ENCODE measurements around the gene SLC12A7. TPM values are rescaled to one million over a fixed set of nuclear protein-coding genes. Genes with fewer than 3 reads are reported as not detected.

Gene SLC12A7
- total RNA-seq, 1 donor from 2014 or later: 4.9 TPM

- H3K36me3 Mint-ChIP-seq (ENCODE audit: low read depth): peaks cover 1% of the 10 kb centered on the region
- no peak overlapping the region for H3K27ac Mint-ChIP-seq (ENCODE audit: unreplicated experiment)
- no peak overlapping the region for H3K4me3 Mint-ChIP-seq (ENCODE audit: unreplicated experiment)
- no peak for TF ChIP-seq CTCF (IDR thresholded peaks at IDR 0.05)
- H3K9me3 Mint-ChIP-seq (ENCODE audit: low read depth): no peaks in the 10 kb centered on the region
- DNase-seq (ENCODE audit: low spot score): no peak
- H3K27me3 Mint-ChIP-seq (ENCODE audit: low read depth): peaks cover 3% of the 10 kb centered on the region
- H3K4me1 Mint-ChIP-seq (ENCODE audit: low read depth): no peaks in the 10 kb centered on the region
These were observed 35.9 kb downstream of the SLC12A7 start for GRCh38 chr5:1075931-1076330.

- Mint-ChIP-seq H3K27me3 (ENCODE audit: low read depth) (no peaks in the 10 kb centered on the region), H3K4me1 (ENCODE audit: low read depth) (no peaks in the 10 kb centered on the region), H3K9me3 (ENCODE audit: low read depth) (no peaks in the 10 kb centered on the region), H3K27ac (ENCODE audit: unreplicated experiment) (no peak overlapping the region), H3K4me3 (ENCODE audit: unreplicated experiment) (no peak overlapping the region), H3K36me3 (ENCODE audit: low read depth) (peaks cover 1% of the 10 kb centered on the region)
- TF ChIP-seq CTCF (IDR thresholded peaks at IDR 0.05): no peak
- DNase-seq (ENCODE audit: low spot score): no peak
These were observed 36.3 kb downstream of the SLC12A7 start for GRCh38 chr5:1075555-1075881.

- no peaks in the 10 kb centered on the region for H3K9me3 Mint-ChIP-seq (ENCODE audit: low read depth)
- peaks cover 1% of the 10 kb centered on the region for H3K36me3 Mint-ChIP-seq (ENCODE audit: low read depth)
- no peaks in the 10 kb centered on the region for H3K4me1 Mint-ChIP-seq (ENCODE audit: low read depth)
- no peak for TF ChIP-seq CTCF (IDR thresholded peaks at IDR 0.05)
- no peak overlapping the region for H3K27ac Mint-ChIP-seq (ENCODE audit: unreplicated experiment)
- no peak overlapping the region for H3K4me3 Mint-ChIP-seq (ENCODE audit: unreplicated experiment)
- no peak for DNase-seq (ENCODE audit: low spot score)
- no peaks in the 10 kb centered on the region for H3K27me3 Mint-ChIP-seq (ENCODE audit: low read depth)
These were observed 36.9 kb downstream of the SLC12A7 start for GRCh38 chr5:1074816-1075554.

- Mint-ChIP-seq H3K4me3 (ENCODE audit: unreplicated experiment) (no peak overlapping the region), H3K4me1 (ENCODE audit: low read depth) (no peaks in the 10 kb centered on the region), H3K27me3 (ENCODE audit: low read depth) (no peaks in the 10 kb centered on the region), H3K9me3 (ENCODE audit: low read depth) (no peaks in the 10 kb centered on the region), H3K27ac (ENCODE audit: unreplicated experiment) (no peak overlapping the region), H3K36me3 (ENCODE audit: low read depth) (peaks cover 1% of the 10 kb centered on the region)
- TF ChIP-seq CTCF (IDR thresholded peaks at IDR 0.05): no peak
- DNase-seq (ENCODE audit: low spot score): no peak
These were observed 37.6 kb downstream of the SLC12A7 start for GRCh38 chr5:1074226-1074625.

GRCh38 chr5:1073239-1074102 is 38.4 kb downstream of the SLC12A7 start:
- Mint-ChIP-seq H3K9me3 (ENCODE audit: low read depth) (no peaks in the 10 kb centered on the region), H3K36me3 (ENCODE audit: low read depth) (peaks cover 1% of the 10 kb centered on the region), H3K4me1 (ENCODE audit: low read depth) (no peaks in the 10 kb centered on the region), H3K4me3 (ENCODE audit: unreplicated experiment) (no peak overlapping the region), H3K27ac (ENCODE audit: unreplicated experiment) (no peak overlapping the region), H3K27me3 (ENCODE audit: low read depth) (no peaks in the 10 kb centered on the region)
- TF ChIP-seq CTCF (IDR thresholded peaks at IDR 0.05): no peak
- DNase-seq (ENCODE audit: low spot score): no peak

Measured in chondrocyte (in vitro differentiated cells).